ENCODE results near the gene HDAC3.

GRCh38 chr5:141668601-141669265 lies 32.1 kb upstream of the HDAC3 start:
- TF ChIP-seq EP300 (IDR thresholded peaks at IDR 0.05) (no peak), POLR2AphosphoS5 (IDR thresholded peaks at IDR 0.05) (no peak), POLR2A (IDR thresholded peaks at IDR 0.05) (no peak), CTCF (IDR thresholded peaks at IDR 0.05) (no peak)

All from gastroesophageal sphincter (tissue), 3 donors.